SKM-1 treated with dmso at 0.1 percent for 144 hours (cell line): ENCODE results near the gene GPR62.

ENCODE experiments used
- DNase-seq: peaks from one replicate; lab custom pipeline; 2025; ENCODE audit not compliant: unreplicated experiment; lab: John Stamatoyannopoulos, UW

Gene GPR62

DNA sequence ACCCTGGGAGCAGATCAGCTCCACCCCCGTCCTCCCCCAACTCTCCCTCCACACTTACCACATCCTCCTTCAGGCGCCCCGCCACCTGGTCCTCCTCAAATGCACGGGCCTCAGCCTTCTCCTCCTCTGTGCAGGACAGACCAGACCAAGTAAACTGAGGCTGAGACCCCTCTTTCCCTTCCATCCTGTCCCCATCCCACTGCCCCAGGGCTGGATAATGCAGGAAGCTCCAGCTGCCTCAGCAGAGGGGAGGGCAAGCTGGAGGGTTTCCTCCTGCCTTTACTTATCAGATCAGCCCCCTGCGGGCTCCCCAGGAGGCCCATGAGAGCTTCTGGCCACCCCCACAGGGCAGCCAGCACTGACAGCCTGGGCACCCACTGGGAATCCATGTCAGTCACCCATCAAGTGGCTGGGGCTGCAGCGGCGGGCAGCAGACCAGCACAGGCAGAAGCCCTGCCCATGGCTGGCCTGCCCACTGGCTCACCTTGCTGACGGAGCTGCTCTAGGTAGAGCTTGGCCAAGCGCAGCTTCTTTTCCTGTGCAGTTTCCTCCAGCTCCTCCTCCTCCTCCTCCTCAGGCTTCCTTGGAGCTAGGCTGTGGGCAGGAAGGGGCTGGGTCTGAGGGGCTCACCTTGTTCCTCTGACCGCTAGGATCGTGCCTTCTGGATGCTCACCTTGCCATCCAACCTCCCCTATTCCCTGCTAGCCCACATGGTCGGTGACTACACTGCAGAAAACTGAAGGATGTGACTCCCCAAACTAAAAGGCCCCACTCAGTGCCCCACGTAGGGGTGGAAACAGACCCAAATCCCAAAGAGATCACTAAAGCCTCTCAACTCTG lies 17.4 kb upstream of the GPR62 start:
- no peak for DNase-seq

DNA sequence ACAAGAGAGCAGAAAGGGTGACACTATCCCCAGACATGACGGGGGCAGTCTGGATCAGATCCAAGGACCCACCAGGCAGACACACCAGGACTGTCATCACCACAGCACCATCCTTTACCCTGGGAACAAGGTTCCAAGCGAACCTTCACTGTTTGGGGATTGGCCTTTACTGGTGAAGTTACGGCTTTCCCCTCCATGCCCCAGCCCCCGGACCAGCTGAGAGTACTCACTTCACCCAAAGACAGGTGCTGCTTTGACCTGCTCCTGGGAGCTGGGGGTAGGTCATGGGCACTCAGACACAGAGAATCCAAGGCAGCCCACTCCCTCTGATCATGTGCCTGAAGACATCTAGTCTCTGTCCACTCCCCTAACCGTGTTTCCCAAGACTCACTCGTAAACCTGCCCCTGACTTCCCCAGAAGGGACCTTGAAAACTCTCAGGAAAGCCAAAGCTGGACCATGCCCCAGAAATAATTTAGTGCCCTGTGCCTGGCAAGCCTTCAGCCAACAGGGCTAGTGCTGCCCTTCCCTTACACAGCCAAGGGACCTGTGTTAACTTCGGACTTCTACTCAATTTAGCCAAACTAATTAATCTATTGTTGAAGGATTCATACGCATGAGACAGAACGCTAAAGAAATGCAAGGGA lies 16.3 kb upstream of the GPR62 start:
- no peak for DNase-seq

DNA sequence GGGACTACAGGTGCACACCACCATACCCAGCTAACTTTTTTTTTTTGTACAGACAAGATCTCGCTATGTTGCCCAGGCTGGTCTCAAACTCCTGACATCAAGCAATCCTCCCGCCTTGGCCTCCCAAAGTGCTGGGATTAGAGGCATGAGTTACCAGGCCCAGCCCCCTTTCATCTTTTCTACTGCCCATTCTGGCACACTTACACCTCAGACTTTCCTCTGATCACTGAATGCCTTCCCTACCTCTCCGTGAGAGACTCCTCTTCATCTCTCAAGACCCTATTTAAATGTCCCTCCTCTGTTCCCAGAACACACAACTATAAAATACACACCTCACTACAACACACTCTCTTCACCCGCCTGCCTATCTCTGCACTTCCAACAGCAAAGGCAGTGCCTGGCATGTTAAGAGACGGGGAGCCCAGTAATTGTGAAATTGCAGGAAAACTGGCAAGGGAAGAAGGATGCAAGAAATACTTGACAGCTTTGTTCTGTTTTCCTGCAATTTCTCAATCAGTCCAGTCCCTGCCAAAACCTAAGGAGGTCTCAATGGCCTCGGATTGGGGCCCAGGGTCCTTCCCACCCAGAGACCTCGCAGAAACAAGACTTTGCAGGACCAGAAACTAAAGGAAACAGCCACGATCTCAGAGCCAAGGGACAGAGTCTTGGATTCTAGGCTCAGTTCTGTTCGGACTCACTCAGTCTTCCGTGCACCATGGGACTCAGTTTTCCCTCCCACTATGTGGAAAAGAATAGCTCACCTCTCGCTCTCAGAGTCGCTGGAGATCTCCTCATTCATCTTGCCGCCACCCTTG lies 14.3 kb upstream of the GPR62 start:
- DNase-seq = no peak

- DNase-seq = no peak
These were observed 13.8 kb upstream of the GPR62 start for GRCh38 chr3:51941463-51941797.

- peak; percentile 100 for DNase-seq
These were observed 13.2 kb upstream of the GPR62 start, which contains the start of the genes PARP3 and RRP9 for GRCh38 chr3:51941798-51942602. Gene PARP3 (plus strand): TSS chr3:51942363. CDS start chr3:51943356, 993 bp downstream. Gene RRP9 (minus strand): TSS chr3:51941904. CDS start chr3:51941867, 37 bp downstream.

- DNase-seq = no peak
These were observed 12.4 kb upstream of the GPR62 start for GRCh38 chr3:51942603-51943450.

- no peak for DNase-seq
These were observed 11.5 kb upstream of the GPR62 start for GRCh38 chr3:51943451-51944391.

GRCh38 chr3:51944451-51945021 lies 10.6 kb upstream of the GPR62 start:
- DNase-seq = no peak

DNA sequence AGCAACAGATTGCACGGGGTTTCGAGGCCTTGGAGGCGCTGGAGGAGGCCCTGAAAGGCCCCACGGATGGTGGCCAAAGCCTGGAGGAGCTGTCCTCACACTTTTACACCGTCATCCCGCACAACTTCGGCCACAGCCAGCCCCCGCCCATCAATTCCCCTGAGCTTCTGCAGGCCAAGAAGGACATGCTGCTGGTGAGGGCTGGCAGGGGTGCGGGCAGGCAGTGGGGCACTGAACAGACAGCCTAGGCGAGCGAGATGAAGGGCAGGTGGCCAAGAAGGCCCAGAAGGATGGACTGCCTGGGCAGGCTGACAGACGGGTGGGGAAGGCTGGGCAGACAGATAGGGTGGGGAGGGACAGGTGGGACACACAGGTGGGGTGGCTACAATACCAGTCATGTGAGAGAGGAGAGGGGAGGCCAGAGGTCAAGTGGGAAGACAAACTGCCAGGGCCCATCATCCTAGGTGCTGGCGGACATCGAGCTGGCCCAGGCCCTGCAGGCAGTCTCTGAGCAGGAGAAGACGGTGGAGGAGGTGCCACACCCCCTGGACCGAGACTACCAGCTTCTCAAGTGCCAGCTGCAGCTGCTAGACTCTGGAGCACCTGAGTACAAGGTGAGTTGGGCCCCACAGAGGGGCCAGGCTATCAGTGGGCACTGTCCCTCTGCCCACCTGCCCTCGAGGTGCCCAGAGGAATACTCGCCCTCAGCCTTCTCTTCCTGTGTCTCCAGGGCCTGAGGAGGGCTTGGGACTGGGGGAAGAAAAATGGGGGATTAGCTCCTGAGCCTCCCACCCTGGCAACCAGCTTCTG lies 9.9 kb upstream of the GPR62 start:
- DNase-seq = no peak

GRCh38 chr3:51945926-51946705 lies 9.1 kb upstream of the GPR62 start:
- no peak for DNase-seq

DNA sequence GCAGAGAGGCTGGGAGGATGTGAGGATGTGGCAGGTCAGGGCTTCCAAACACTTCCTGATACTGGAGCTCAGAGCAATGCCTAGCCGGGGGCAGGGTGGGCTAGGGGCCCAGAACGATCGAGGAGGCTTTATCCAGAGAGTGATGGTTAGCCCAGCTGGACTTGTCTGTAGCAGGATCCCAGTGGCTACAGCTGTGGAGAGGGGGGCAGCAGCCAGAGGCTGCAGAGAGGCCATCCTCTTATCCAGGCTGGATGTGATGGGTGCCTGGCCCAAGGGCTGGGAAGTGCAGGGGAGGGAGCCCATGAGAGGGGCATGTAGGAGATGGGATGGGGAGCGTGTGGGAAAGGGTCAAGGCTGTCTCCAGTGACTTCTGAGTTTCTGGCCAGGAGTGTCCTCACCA lies 8.4 kb upstream of the GPR62 start:
- no peak for DNase-seq

GRCh38 chr3:51947215-51947900 lies 7.8 kb upstream of the GPR62 start:
- no peak for DNase-seq

GRCh38 chr3:51948016-51948580 lies 7.1 kb upstream of the GPR62 start:
- DNase-seq = no peak

DNA sequence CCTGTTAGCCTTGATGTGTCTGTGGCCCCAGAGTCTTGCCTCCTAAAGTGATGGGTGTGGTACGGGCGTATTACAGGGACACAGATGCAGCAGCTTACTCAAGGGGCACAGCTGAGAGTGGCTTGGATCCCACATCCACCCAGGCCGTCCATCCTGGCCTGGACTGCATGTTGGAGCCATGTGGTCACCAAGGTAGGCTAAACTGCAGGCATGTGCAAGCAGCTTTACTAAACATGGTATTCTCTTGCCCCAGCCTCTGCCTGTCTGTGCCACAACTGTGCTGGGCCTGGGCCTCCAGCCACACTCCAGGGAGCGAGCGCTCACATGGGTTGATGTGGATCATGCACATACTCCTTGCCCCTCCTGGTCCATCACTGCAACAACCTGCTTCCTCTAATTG lies 6.1 kb upstream of the GPR62 start:
- no peak for DNase-seq

DNA sequence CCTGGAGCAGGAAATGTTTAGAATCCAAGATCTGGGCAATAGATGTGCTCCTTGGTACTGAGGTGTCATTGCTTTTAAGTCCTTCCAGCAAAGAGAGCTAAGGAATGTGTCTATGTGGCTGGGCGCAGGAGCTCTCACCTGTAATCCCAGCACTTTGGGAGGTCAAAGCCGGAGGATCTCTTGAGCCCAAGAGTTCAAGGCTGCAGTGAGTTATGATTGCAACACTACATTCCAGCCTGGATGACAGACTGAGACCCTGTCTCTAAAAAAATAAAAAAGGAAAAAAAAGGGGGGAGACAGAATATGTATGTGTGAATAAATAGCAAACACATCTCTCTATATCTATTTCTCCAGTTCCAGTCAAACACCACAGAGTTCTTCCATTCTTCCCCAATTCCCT lies 4.3 kb upstream of the GPR62 start:
- no peak for DNase-seq

DNA sequence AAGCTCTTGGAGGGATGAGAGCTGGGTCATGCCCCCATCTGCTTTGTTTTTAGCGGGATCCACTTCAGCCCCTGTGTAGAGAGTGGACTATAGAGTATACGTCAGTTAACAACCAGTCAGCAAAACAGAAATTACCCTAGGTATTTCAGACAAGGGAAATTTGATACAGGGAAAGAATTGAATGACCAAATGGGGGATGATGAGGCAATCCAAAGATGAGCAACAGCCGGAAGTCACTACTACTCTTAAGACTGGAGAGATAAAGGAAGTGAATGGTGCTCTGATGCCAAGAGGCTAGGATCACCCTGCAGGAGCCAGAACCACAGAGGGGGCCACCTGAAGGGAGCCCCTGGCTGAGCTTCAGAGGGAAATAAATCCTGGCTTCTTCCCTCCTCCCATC lies 1.7 kb upstream of the GPR62 start:
- DNase-seq = peak; percentile 83
